Measurements from ENCODE around the gene RCAN2.

Gene RCAN2

DNA sequence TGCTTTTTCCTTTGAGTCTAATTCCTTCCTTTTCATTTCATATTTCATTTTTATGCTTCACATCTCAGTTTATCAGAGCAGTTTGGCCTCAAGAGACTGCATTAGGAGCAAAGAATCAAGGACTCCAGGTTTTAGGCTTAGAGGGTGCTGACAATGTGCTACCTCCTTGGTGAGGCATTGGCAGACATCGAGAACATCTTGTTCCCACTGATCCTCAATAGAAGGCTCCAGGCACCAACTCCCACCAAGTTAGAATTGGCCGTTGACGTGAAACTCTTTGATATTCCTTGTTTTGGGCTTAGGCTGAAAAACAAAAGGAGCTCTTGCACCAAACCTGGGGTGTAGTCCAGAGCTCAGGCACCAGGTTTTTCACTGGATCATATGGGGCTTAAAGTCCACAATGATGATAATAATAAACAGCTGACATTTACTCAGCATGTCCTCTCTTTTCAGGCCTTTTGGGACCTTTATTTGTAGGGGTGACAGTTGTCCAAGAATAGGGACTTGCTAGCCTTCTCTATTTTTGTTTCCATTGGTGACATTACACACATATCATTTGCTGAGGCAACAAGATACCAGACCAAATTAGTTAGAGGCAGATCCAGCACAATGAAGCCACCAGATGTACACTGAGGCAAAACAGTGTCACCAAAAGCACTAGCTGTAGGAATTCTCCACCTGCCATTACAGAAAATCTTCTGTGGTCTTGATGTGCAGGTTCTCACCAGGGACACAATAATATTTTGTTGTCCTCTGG lies 239.5 kb downstream of the RCAN2 start:
- H3K4me2 ChIP-seq (ENCODE audit: insufficient read depth, low read length, poor library complexity, severe bottlenecking): no peak overlapping the region
- H3K14ac ChIP-seq (ENCODE audit: low read length): no peak overlapping the region
- no peak overlapping the region for H3K4me3 ChIP-seq (ENCODE audit: low read length in 2 of 2)

GRCh38 chr6:46248143-46248542 lies 243.1 kb downstream of the RCAN2 start:
- H3K4me1 ChIP-seq (ENCODE audit: control insufficient read depth in 2 of 2, insufficient read depth in 1 of 2, low read depth in 1 of 2, low read length in 2 of 2): no peaks in the 10 kb centered on the region
- no peaks in the 10 kb centered on the region for H3K79me1 ChIP-seq (ENCODE audit: low read depth, low read length)
- H3K4me2 ChIP-seq (ENCODE audit: insufficient read depth, low read length, poor library complexity, severe bottlenecking): no peak overlapping the region
- H3K18ac ChIP-seq (ENCODE audit: low read length): no peak overlapping the region
- H3K27ac ChIP-seq (replicated peaks; ENCODE audit: low read length): no peak overlapping the region
- no peak overlapping the region for H3K4me3 ChIP-seq (ENCODE audit: low read length in 2 of 2)
- H2AFZ ChIP-seq (ENCODE audit: low read length): no peak overlapping the region
- H3K9me3 ChIP-seq (replicated peaks in 1 of 2; ENCODE audit: control insufficient read depth in 2 of 2, insufficient read depth in 1 of 2, low read depth in 1 of 2, low read length in 2 of 2): no peaks in the 10 kb centered on the region
- no peak overlapping the region for H2BK5ac ChIP-seq (ENCODE audit: low read length)
- H3K4ac ChIP-seq (ENCODE audit: low read length): no peak overlapping the region
- no peak overlapping the region for H2BK15ac ChIP-seq (ENCODE audit: low read length)
- DNase-seq (ENCODE audit: low spot score): no peak
- H4K91ac ChIP-seq (ENCODE audit: low read depth, low read length, poor library complexity): no peak overlapping the region
- no peak overlapping the region for H3K9ac ChIP-seq (ENCODE audit: low read depth, low read length, poor library complexity)
- H2BK12ac ChIP-seq (ENCODE audit: low read length): no peak overlapping the region
- WGBS, 2 donors (ENCODE audit: extremely low coverage in 2 of 2, insufficient read length in 2 of 2, insufficient replicate concordance in 1 of 2): no CpG with 5 or more reads among the region's 2 CpGs
- H3K36me3 ChIP-seq (replicated peaks in 1 of 2; ENCODE audit: control insufficient read depth in 2 of 2, insufficient read depth in 2 of 2, low read length in 2 of 2): no peaks in the 10 kb centered on the region
- H3K27me3 ChIP-seq (ENCODE audit: control insufficient read depth in 3 of 3, insufficient read depth in 3 of 3, low read depth in 1 of 3, low read length in 3 of 3): no peaks in the 10 kb centered on the region
- no peak overlapping the region for H3K14ac ChIP-seq (ENCODE audit: low read length)
- no peak overlapping the region for H3K23ac ChIP-seq (ENCODE audit: low read depth, low read length, poor library complexity)
- no peak overlapping the region for H2AK5ac ChIP-seq (ENCODE audit: low read depth, low read length)
- H4K8ac ChIP-seq (ENCODE audit: low read depth, low read length): no peak overlapping the region
- no peak overlapping the region for H2BK120ac ChIP-seq (ENCODE audit: low read depth, low read length)

More for the DNA sequence above, 239.5 kb downstream of the RCAN2 start:
- H2AK5ac ChIP-seq (ENCODE audit: low read depth, low read length): no peak overlapping the region
- H2BK15ac ChIP-seq (ENCODE audit: low read length): no peak overlapping the region
- no peaks in the 10 kb centered on the region for H3K4me1 ChIP-seq (ENCODE audit: control insufficient read depth in 2 of 2, insufficient read depth in 1 of 2, low read depth in 1 of 2, low read length in 2 of 2)
- no peak overlapping the region for H2BK12ac ChIP-seq (ENCODE audit: low read length)
- DNase-seq (ENCODE audit: low spot score): no peak
- no peak overlapping the region for H2BK120ac ChIP-seq (ENCODE audit: low read depth, low read length)
- H4K8ac ChIP-seq (ENCODE audit: low read depth, low read length): no peak overlapping the region
- H2AFZ ChIP-seq (ENCODE audit: low read length): no peak overlapping the region
- H3K27ac ChIP-seq (replicated peaks; ENCODE audit: low read length): no peak overlapping the region
- no peaks in the 10 kb centered on the region for H3K36me3 ChIP-seq (replicated peaks in 1 of 2; ENCODE audit: control insufficient read depth in 2 of 2, insufficient read depth in 2 of 2, low read length in 2 of 2)
- H4K91ac ChIP-seq (ENCODE audit: low read depth, low read length, poor library complexity): no peak overlapping the region
- H3K23ac ChIP-seq (ENCODE audit: low read depth, low read length, poor library complexity): no peak overlapping the region
- no peaks in the 10 kb centered on the region for H3K27me3 ChIP-seq (ENCODE audit: control insufficient read depth in 3 of 3, insufficient read depth in 3 of 3, low read depth in 1 of 3, low read length in 3 of 3)
- H3K79me1 ChIP-seq (ENCODE audit: low read depth, low read length): no peaks in the 10 kb centered on the region
- no peak overlapping the region for H3K4ac ChIP-seq (ENCODE audit: low read length)
- no peaks in the 10 kb centered on the region for H3K9me3 ChIP-seq (replicated peaks in 1 of 2; ENCODE audit: control insufficient read depth in 2 of 2, insufficient read depth in 1 of 2, low read depth in 1 of 2, low read length in 2 of 2)
- no peak overlapping the region for H3K18ac ChIP-seq (ENCODE audit: low read length)
- no peak overlapping the region for H3K9ac ChIP-seq (ENCODE audit: low read depth, low read length, poor library complexity)
- WGBS, 2 donors (ENCODE audit: extremely low coverage in 2 of 2, insufficient read length in 2 of 2, insufficient replicate concordance in 1 of 2): no CpG with 5 or more reads among the region's 3 CpGs
- no peak overlapping the region for H2BK5ac ChIP-seq (ENCODE audit: low read length)

DNA sequence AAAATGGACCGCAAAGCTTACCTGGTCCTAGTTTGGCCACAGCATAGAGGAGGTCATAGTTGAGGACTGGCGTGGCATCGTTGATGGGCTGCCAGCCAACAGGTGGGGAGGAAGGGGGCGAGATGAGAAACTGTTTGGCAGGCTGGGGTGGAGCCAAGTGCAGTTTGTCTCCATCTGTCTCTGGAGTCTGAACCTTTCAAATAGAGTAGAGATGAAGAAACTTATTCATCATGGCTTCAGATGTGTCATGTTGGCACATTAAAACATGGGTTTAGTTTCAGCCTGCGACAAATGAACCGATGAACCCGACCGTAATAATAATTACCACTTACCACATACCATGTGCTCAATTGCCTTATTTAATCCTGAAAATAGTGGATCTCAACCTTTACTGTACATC lies 244.5 kb downstream of the RCAN2 start:
- Histone ChIP-seq H3K9ac (ENCODE audit: low read depth, low read length, poor library complexity) (no peak overlapping the region), H3K4me2 (ENCODE audit: insufficient read depth, low read length, poor library complexity, severe bottlenecking) (no peak overlapping the region), H4K91ac (ENCODE audit: low read depth, low read length, poor library complexity) (no peak overlapping the region), H3K79me1 (ENCODE audit: low read depth, low read length) (no peaks in the 10 kb centered on the region), H3K23ac (ENCODE audit: low read depth, low read length, poor library complexity) (no peak overlapping the region), H2AK5ac (ENCODE audit: low read depth, low read length) (no peak overlapping the region), H3K27ac (replicated peaks; ENCODE audit: low read length) (no peak overlapping the region), H2BK120ac (ENCODE audit: low read depth, low read length) (no peak overlapping the region), H3K9me3 (replicated peaks in 1 of 2; ENCODE audit: control insufficient read depth in 2 of 2, insufficient read depth in 1 of 2, low read depth in 1 of 2, low read length in 2 of 2) (no peaks in the 10 kb centered on the region), H3K4me1 (ENCODE audit: control insufficient read depth in 2 of 2, insufficient read depth in 1 of 2, low read depth in 1 of 2, low read length in 2 of 2) (no peaks in the 10 kb centered on the region), H3K4ac (ENCODE audit: low read length) (no peak overlapping the region), H3K36me3 (replicated peaks in 1 of 2; ENCODE audit: control insufficient read depth in 2 of 2, insufficient read depth in 2 of 2, low read length in 2 of 2) (no peaks in the 10 kb centered on the region), H3K18ac (ENCODE audit: low read length) (no peak overlapping the region), H3K4me3 (ENCODE audit: low read length in 2 of 2) (no peak overlapping the region), H3K27me3 (ENCODE audit: control insufficient read depth in 3 of 3, insufficient read depth in 3 of 3, low read depth in 1 of 3, low read length in 3 of 3) (no peaks in the 10 kb centered on the region), H3K14ac (ENCODE audit: low read length) (no peak overlapping the region), H2BK15ac (ENCODE audit: low read length) (no peak overlapping the region), H2BK12ac (ENCODE audit: low read length) (no peak overlapping the region), H4K8ac (ENCODE audit: low read depth, low read length) (no peak overlapping the region), H2AFZ (ENCODE audit: low read length) (no peak overlapping the region), H2BK5ac (ENCODE audit: low read length) (no peak overlapping the region)
- no CpG with 5 or more reads among the region's 8 CpGs for WGBS, 2 donors (ENCODE audit: extremely low coverage in 2 of 2, insufficient read length in 2 of 2, insufficient replicate concordance in 1 of 2)
- DNase-seq (ENCODE audit: low spot score): no peak

DNA sequence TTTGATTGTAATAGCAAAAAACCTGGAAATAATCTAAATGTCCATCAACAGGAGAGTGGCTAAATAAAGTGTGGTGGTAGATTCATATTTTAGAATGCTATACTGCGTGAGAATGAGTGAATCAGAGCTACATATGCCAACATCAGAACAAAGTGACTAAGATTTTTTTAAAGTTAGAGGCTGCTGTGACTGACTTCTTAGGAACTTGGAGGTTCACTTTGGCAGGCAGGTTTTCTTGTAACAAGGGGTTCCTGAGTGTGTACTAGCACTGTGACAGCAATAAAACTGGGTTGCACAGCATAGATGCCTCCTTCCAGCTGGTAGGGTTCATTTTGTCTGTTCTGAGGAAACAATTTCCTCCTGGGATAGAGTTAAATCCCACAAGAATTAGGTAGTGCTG lies 245.2 kb downstream of the RCAN2 start:
- H2BK120ac ChIP-seq (ENCODE audit: low read depth, low read length): no peak overlapping the region
- no peak for DNase-seq (ENCODE audit: low spot score)
- H2BK12ac ChIP-seq (ENCODE audit: low read length): no peak overlapping the region
- H3K4me3 ChIP-seq (ENCODE audit: low read length in 2 of 2): no peak overlapping the region
- H3K9me3 ChIP-seq (replicated peaks in 1 of 2; ENCODE audit: control insufficient read depth in 2 of 2, insufficient read depth in 1 of 2, low read depth in 1 of 2, low read length in 2 of 2): no peaks in the 10 kb centered on the region
- H2AK5ac ChIP-seq (ENCODE audit: low read depth, low read length): no peak overlapping the region
- H3K9ac ChIP-seq (ENCODE audit: low read depth, low read length, poor library complexity): no peak overlapping the region
- no peak overlapping the region for H3K14ac ChIP-seq (ENCODE audit: low read length)
- H3K23ac ChIP-seq (ENCODE audit: low read depth, low read length, poor library complexity): no peak overlapping the region
- no peak overlapping the region for H3K4me2 ChIP-seq (ENCODE audit: insufficient read depth, low read length, poor library complexity, severe bottlenecking)
- no peak overlapping the region for H2BK5ac ChIP-seq (ENCODE audit: low read length)
- no peaks in the 10 kb centered on the region for H3K27me3 ChIP-seq (ENCODE audit: control insufficient read depth in 3 of 3, insufficient read depth in 3 of 3, low read depth in 1 of 3, low read length in 3 of 3)
- H4K8ac ChIP-seq (ENCODE audit: low read depth, low read length): no peak overlapping the region
- no peaks in the 10 kb centered on the region for H3K36me3 ChIP-seq (replicated peaks in 1 of 2; ENCODE audit: control insufficient read depth in 2 of 2, insufficient read depth in 2 of 2, low read length in 2 of 2)
- no CpG with 5 or more reads among the region's 1 CpG for WGBS, 2 donors (ENCODE audit: extremely low coverage in 2 of 2, insufficient read length in 2 of 2, insufficient replicate concordance in 1 of 2)
- H3K18ac ChIP-seq (ENCODE audit: low read length): no peak overlapping the region
- no peaks in the 10 kb centered on the region for H3K79me1 ChIP-seq (ENCODE audit: low read depth, low read length)
- no peak overlapping the region for H3K27ac ChIP-seq (replicated peaks; ENCODE audit: low read length)
- no peak overlapping the region for H2BK15ac ChIP-seq (ENCODE audit: low read length)
- H2AFZ ChIP-seq (ENCODE audit: low read length): no peak overlapping the region
- no peak overlapping the region for H4K91ac ChIP-seq (ENCODE audit: low read depth, low read length, poor library complexity)
- H3K4ac ChIP-seq (ENCODE audit: low read length): no peak overlapping the region
- H3K4me1 ChIP-seq (ENCODE audit: control insufficient read depth in 2 of 2, insufficient read depth in 1 of 2, low read depth in 1 of 2, low read length in 2 of 2): no peaks in the 10 kb centered on the region
